ENCODE data around the gene TCEAL3. TPM values are rescaled to one million over a fixed set of nuclear protein-coding genes. Genes with fewer than 3 reads are reported as not detected.

The TCEAL3 gene
- total RNA-seq, 4 donors from 2014 or later: 2.8 to 38.3 (median 11.3) TPM

DNA sequence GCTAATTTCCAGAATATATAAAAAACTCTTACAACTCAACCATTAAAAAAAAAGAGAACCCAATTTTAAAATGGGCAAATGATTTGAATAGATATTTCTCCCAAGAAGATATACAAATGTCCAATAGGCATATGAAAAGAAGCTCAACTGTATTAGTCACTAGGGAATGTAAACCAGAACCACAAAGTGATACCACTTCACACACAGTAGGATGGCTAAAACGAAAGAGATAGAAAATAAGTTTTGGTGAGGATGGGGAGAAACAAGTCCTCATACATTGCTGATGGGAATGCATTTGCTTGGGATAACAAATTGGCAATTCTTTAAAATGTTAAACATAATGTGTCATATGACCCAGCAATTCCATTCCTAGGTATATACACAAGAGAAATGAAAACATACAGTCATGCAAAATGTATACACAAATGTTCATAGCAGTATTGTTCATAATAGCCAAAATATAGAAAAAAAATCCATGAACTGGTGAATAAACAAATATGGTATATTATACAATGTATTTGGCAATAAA, 5.7 kb downstream of the TCEAL3 start:
- no peak for DNase-seq
- H3K4me1 ChIP-seq: peaks cover 0 to 8% (median 0%) of the 10 kb centered on the region in 3 donors
- H3K9me3 ChIP-seq: no peaks in the 10 kb centered on the region
- H3K27me3 ChIP-seq: no peaks in the 10 kb centered on the region
- no peak overlapping the region for H3K27ac ChIP-seq
- intact Hi-C loops (cut with DNase I): no loop called here
- H3K36me3 ChIP-seq: no peaks in the 10 kb centered on the region
- WGBS, 2 donors: 31 to 69% methylated on average over 1 of the region's 1 CpG
- no peak overlapping the region for H3K4me3 ChIP-seq
- TF ChIP-seq POLR2A (IDR thresholded peaks at IDR 0.05) (no peak), CTCF (IDR thresholded peaks at IDR 0.05) (no peak)

DNA sequence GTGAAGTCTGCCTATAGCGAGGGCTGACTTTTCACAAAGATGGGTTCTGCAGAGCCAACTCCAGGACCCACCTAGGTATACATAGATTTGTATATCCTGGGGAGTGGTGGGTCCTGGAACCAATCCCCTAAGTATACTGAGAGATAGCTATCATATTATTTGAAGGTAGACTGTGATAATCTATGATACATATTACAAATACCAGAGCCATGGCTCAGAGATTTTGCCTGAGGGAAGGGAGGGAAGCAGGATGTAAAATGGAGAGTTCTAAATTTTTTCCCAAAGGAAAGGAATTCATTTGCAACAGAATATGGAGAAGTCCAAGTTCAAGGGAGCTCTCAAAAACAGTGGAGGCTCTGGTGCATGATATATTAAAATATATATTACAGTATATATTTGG, 7.2 kb downstream of the TCEAL3 start:
- intact Hi-C loops (cut with DNase I): no loop called here
- 63 to 100% methylated on average over 1 of the region's 1 CpG for WGBS, 2 donors
- Histone ChIP-seq H3K27ac (no peak overlapping the region), H3K27me3 (no peaks in the 10 kb centered on the region), H3K9me3 (no peaks in the 10 kb centered on the region), H3K36me3 (no peaks in the 10 kb centered on the region), H3K4me1 (no peaks in the 10 kb centered on the region), H3K4me3 (no peak overlapping the region)
- DNase-seq: no peak
- no peak for TF ChIP-seq POLR2A (IDR thresholded peaks at IDR 0.05)
- no peak for TF ChIP-seq CTCF (IDR thresholded peaks at IDR 0.05)

DNA sequence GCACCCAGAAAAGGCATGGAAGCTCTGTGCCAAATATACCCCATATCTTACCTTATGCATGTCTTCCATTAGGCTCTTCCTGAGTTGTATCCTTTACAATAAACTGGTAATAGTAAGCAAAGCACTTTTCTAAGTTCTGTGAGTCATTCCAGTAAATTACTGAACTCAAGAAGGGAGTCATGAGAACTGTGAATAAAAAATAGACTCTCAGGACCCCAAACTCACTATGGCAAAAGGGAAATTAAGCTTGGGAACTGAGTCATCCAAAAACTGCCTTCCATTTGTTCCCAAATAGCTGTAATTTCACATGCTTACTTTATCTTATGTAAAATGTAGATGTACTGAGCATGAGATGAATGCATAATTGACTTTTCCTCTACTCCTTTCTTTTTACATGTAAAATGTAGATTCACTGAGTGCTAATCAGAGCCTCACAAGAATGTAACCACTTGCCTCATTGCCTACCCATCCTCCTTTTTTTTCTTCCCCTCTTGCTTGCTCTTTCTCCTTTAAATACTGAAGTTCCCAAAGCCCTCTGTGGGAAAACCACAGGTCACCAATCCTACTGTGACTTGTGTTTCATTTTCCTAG, 8.1 kb downstream of the TCEAL3 start:
- Histone ChIP-seq H3K9me3 (no peaks in the 10 kb centered on the region), H3K4me1 (no peaks in the 10 kb centered on the region), H3K27ac (no peak overlapping the region), H3K36me3 (no peaks in the 10 kb centered on the region), H3K27me3 (no peaks in the 10 kb centered on the region), H3K4me3 (no peak overlapping the region)
- intact Hi-C loops (cut with DNase I): no loop called here
- TF ChIP-seq POLR2A (IDR thresholded peaks at IDR 0.05) (no peak), CTCF (IDR thresholded peaks at IDR 0.05) (no peak)
- DNase-seq: no peak

DNA sequence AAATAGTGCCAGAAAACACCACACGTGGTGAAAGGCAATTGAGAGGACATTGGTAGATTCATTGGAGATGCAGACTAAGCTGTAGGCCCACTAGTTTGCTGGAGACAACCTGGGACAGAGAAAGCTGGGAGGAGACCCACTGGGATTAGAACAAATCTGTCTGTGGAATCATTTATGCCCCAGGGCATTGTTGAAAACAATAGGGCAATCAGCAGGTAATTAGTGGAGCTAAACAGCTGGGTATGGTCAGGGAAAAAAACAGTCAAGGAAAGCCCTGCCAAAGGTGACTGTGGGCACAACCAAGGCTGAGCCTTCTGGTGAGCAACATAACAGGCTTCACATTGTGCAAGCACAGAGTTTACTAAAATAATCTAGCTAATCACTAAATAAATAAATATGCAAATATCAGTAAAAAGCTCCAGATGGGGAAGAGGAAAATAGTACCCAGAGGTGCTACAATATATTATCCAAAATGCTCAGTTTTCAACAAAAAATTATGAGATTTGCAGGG, 9.0 kb downstream of the TCEAL3 start:
- no peaks in the 10 kb centered on the region for H3K36me3 ChIP-seq
- no peaks in the 10 kb centered on the region for H3K4me1 ChIP-seq
- no peak overlapping the region for H3K4me3 ChIP-seq
- TF ChIP-seq POLR2A (IDR thresholded peaks at IDR 0.05) (no peak), CTCF (IDR thresholded peaks at IDR 0.05) (no peak)
- intact Hi-C loops (cut with DNase I): no loop called here
- no peak for DNase-seq
- H3K27me3 ChIP-seq: no peaks in the 10 kb centered on the region
- H3K27ac ChIP-seq: no peak overlapping the region
- no peaks in the 10 kb centered on the region for H3K9me3 ChIP-seq
- WGBS, 2 donors: 26 to 50% methylated on average over 1 of the region's 1 CpG

- intact Hi-C loops (cut with DNase I): no loop called here
- WGBS, 2 donors: 33% methylated on average over 1 of the region's 4 CpGs; no CpG with 5 or more reads in 1 of the 2 donors
- no peaks in the 10 kb centered on the region for H3K36me3 ChIP-seq
- TF ChIP-seq CTCF (IDR thresholded peaks at IDR 0.05) (no peak), POLR2A (IDR thresholded peaks at IDR 0.05) (no peak)
- DNase-seq: no peak
- no peak overlapping the region for H3K4me3 ChIP-seq
- peak overlapping the region in 3 of 4 donors; percentile 11 to 57 (median 29) for H3K27ac ChIP-seq
- H3K4me1 ChIP-seq: peaks cover 0 to 11% (median 0%) of the 10 kb centered on the region in 3 donors
- no peaks in the 10 kb centered on the region for H3K9me3 ChIP-seq
- no peaks in the 10 kb centered on the region for H3K27me3 ChIP-seq
Observed at GRCh38 chrX:103624111-103624510, 16.3 kb downstream of the TCEAL3 start.
